HS-27A (cell line): ENCODE measurements around the gene KRTAP19-6.
"Not testable (repeated sequence)": the region's sequence is repeated elsewhere in the genome, so short reads cannot be mapped to it uniquely, and the experiment has no call there.

Experiments used
- DNase-seq: peaks from one replicate; pipeline ENCODE4 v3.0.0-alpha.2; 2012; ENCODE audit warnings: low read depth, missing footprints

KRTAP19-6 gene, protein sequence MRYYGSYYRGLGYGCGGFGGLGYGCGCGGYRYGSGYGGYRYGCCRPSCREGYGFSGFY

DNA sequence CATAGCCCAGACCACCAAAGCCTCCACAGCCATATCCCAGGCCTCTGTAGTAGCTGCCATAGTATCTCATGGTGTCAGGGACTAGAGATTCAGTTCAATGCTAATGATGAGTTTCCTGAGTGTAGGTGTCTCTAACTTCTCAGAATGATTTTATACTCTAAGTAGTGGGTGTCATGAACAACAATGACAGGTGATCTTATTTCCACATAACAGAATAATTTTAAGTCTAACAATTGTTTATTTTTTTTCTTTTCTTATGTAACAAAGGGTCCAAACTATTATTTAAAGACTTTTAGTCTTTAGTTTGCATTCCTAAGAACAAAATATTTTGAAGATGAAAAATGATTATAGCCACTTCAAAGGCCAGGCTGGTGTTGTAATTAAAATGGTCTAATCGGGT is at the start of gene KRTAP19-6:
Gene KRTAP19-6, minus strand, starts transcription at position 101 of the 400 bp plus-strand sequence. Its CDS starts 31 bp downstream, at position 70.
- DNase-seq, result no peak

DNA sequence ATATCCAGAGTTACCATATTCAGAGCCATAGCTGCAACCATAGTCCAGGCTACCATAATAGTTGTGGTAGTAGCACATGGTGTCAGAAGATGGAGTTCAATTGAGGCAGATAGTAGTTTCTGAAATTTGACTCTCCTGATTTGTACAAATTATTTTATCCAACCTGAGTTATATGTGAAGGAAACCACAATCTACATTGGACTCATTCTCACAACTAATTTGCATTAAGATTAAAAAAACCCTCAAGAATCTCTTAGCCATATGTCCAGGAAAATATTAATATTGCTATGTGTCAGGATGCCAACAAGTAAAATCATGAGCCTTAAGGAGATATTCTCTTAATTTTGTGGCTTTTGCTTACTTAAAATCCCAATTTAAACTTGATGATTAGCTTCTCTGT is 48.6 kb upstream of the KRTAP19-6 start, which contains the start of gene KRTAP22-2:
Gene KRTAP22-2, minus strand, starts transcription at position 101 of the 400 bp plus-strand sequence.
- DNase-seq, result no peak

DNA sequence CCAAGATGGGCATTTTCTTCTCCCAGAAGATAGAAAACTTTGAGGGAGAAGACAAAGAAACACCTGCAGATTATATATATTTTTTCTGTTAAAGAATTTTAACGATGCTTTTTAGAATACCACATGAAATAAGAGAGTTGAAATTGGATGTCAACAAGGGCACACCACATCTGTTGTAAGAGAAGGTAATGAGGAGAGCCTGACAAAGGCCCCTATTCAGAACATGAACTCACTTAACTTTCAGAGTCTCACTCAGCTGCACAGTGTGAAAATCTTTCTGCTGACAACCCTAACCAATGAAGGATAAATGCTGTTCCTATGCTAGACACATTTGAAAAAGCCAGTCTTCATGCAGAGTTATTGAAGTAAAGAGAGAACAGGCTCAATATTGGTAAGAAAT is 41.2 kb upstream of the KRTAP19-6 start:
- DNase-seq, result no peak

DNA sequence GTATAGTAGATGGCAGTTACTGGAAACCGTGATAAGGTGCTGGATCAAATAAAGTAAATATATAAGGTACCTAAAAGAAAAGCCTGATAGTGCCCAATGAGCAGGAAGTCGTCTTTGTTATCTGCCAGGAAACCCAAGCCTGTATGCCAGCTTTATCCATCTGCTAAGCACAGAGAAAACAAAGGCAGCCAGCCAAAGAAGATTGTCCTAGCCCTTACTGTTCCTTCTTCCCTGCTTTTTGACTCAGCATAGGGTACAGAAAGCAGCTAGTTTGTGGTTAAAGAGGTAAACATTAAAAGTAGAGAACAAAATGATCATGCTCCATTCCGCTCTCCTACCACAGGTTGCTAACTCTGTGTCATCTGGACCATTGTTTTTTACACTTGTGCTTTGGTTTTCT is 38.5 kb upstream of the KRTAP19-6 start:
- no peak for DNase-seq

DNA sequence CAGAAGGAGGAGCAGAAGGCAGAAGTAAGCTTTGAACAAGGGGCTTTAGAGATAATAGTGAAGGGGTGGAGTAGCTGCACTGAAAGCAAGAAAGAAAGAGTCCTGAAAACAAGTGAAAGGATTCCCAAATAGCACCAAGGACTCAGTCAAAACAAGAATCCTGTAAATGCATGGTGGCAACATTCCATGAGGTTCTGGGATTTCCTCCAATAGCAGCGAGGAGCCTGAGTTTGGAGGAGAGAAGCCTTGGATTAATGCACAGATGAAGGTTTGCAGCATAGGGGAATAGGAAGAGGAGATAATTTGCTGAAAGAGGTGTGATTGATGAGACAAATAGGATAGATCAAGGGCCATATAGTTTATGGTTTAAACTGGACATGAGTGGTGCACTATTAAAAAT is 37.7 kb upstream of the KRTAP19-6 start:
- DNase-seq, result no peak

DNA sequence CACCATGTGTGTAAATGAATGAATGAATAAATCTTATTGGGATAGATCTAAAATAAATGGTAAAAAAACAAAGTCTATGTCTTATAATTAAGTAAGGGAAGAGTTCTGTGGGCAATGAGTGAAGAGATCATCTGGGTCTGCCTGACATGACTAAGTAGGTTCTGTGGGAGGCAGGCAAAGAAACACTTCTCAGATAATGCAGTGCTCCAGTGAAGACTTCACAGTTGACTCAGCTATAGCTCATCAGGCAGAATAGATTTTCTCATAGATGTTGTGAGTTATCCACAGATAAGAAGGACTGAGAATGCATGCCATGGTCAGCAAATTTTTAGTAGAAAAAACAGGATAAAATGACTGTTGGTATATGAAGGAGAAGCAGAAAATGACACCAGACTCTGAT is 36.1 kb upstream of the KRTAP19-6 start:
- no peak for DNase-seq

DNA sequence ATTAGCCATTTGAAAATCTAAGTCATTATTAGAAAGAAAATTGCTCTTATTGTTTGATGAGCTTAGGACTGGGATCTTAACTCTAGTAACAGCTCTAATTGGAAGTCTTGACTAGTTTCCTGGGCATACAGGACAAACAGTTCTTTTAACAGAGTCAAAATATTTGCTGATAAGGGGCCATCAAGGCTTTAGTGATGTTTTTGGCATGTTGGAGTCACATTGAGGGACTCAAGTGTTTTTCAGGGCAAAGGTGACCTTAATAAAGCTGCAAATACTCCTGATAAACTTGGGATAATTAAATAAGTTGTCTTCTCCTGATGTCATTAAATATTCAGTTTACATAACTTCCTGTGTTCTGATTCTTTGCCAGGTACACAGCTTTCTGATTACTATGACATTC is 26.0 kb upstream of the KRTAP19-6 start:
- no peak for DNase-seq

DNA sequence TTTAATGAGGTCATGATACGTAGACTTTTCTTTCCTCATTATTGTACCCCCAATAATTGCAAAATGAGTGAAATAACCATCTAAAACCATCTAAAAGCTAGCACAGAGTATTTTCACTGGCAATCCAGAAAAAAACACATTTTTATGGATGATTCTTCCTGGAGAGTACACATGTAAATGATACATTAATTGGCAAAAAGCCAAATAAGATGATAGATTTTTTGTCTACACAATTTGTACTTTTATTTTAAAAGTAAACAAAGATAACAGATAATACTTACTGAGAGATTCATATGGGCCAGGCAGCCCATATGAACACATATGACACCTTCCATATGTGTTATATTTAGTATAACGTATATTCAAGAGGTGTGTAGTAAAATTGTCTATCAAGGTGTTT is 22.0 kb upstream of the KRTAP19-6 start:
- DNase-seq, result no peak

DNA sequence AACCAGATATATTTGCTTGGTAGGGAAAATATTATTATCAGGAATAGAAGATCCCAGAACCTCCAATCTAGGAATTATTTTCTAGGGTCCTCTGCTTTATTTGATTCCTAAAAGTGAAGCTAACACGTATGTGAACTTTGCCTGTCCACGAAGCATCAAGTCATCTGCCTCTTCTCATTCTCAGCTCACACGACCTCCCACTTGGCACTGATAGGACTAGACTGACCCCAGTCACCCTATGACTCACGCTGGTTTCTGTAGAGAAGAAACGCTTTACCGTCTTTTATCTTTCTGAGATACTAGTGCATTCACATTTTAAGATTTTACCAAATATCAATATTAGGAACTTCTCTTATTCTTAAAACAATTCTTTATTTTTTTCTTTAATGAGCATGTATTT is 21.4 kb upstream of the KRTAP19-6 start:
- DNase-seq, result no peak

DNA sequence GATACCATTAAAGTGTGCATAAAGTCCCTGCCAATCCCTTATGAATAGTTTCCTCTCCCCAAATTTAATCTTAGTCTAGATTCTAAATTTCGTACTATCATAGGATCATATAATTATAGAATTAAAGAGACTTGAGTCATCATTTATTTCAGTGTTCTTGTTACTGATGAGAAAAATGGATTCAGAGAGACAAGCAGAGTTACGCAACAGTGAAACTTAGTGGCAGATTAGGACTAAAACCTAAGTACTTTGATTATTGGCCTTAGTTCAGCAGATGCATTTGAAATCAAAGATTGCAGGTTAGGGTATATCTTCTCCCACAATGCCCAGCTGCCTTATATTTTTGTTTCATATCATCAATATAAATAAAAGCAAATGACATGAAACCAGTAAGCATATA is 20.3 kb upstream of the KRTAP19-6 start:
- no peak for DNase-seq

DNA sequence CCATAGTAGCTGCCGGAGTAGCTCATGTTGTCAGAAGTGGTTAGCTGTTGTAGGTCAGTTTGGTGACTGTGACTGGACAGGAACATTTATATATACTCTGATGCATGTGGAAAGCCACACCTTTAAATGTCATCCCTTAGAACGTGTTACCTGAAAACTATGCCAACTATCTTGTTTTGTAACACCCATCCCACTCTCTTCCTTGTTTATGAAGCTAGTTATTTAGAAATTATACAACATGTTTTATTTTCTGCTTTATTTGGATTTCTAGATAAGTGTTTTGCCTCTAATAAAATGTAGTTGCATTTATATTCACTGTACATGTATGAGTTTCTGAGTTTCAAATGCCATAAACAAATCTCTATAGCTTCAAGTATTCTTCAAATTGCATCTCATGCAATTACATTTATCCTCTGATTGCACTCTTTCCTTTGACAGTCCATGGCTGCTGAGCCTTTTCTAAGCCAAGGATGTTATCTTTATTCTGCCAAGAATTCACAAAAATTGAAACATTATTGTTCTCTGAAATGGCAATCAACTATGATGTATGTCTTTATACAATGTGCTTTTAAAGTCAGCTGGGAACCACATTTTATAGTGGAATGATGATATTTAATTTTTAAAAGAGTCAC is 19.7 kb upstream of the KRTAP19-6 start, which contains the start of gene KRTAP19-7:
Gene KRTAP19-7, minus strand, starts transcription at position 51 of the 632 bp plus-strand sequence. Its CDS starts 25 bp downstream, at position 26.
- DNase-seq, result no peak

DNA sequence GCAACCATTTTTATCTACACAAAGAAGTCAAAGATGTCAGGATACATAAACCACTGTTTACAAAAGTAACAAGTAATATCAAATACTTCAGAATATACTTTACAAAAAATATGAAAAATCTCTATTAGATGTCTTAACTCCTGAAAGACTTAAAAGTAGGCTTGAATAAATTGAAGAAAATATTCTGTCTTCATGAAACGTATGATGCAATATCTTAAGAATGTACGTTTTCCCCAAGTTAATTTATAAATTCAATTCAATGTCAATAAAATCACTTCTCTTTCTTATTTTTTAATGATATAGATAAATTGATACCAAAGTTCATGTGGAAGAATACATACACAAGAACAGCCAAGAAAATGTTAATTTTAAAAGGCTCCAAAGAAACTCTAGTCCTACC is 13.4 kb upstream of the KRTAP19-6 start:
- no peak for DNase-seq

DNA sequence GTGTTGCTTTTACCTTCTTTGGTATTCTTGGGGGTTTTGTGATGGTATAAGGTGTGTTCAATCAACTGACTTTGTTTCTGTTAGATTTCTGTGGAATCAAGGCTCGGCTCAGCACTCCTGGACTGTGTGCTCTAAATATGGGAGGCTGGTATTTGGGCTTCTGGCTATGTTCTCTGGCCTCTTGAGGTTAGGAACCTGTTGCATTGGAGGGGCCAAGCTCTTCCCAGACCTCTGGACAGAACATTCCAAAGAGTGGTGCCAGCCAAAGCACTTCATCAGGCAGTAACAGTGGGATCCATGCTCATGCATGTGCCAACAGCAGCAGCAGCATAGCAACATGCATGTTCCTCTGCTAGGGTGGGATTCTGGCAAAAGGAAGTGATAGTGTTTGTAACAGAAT is 11.1 kb upstream of the KRTAP19-6 start:
- no peak for DNase-seq

DNA sequence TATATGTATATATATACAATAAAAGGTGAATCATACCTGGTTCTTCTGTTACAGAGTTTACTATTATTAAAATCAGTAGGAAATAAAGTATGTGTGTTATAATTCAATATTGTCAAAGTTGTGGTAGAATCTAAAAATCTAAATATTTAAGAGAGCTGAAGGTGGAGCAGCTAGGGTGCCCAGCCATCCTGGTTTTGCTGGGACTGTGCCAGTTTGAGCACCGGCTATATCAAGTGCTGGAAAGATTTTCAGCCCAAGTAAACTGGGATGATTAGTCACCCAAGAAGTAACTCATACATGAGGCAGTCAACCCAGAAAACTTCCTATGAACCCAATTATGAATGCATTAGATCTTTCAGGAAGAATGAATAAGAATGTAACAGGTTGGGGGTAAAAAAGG is 22.8 kb downstream of the KRTAP19-6 start:
- DNase-seq, result no peak

DNA sequence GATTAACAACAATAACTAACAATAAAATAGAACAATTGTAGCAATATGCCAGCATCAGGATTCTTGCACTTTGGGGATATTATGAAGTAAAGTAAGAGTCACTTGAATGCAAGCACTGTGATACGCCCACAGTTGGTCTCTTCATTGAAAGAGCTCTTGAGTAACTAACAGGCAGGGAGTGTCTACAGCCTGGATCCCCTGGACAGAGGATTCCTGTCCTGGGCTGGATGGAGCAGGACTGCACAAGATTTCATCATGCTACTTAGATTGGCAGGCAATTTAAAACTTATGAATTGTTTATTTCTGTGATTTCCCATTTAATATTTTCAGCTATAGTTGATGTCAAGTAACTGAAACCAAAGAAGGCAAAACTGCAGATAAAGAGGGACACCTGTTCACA is 26.0 kb downstream of the KRTAP19-6 start:
- DNase-seq, result no peak

DNA sequence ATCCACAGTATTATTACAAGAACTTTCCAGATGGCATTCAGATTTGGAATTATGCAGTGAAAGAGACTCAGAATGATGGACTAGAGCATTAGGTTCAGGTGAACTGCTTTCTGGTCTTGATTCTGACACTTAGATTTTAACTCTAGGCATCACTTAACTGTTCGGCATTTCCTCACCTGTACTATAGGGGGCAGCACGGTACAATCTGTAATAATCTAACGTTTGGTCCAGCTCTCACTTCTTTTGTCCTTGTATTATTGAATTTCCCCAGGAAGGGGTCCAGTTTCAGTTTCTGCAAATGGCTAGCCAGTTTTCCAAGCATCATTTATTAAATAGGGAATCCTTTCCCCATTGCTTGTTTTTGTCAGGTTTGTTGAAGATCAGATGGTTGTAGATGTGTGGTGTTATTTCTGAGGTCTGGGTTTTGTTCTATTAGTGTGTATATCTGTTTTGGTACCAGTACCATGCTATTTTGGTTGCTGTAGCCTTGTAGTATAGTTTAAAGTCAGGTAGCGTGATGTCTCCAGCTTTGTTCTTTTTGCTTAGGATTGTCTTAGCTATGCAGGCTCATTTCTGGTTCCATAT is 36.0 kb downstream of the KRTAP19-6 start:
- not testable (repeated sequence) for DNase-seq

DNA sequence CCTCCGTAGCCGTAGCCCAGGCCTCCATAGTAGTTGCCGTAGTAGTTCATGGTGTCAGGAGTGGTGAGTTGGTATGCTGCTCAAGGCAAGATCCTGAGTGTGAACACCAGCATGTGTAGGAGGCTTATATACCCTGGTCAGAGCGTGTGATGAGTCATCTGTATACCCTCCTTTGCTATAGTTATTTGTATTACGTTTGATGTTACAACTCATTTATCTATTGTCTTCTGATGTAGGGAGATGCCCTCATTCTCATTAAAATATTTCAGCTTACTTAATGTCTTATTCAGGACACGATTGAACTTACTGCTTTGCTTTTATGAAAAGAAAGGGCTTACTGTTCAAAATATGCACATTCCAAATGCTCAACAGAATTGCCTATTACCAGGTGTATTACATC is 39.6 kb downstream of the KRTAP19-6 start, which contains the start of gene KRTAP19-5:
Gene KRTAP19-5, minus strand, starts transcription at position 101 of the 400 bp plus-strand sequence. Its CDS starts 51 bp downstream, at position 50.
- no peak for DNase-seq

DNA sequence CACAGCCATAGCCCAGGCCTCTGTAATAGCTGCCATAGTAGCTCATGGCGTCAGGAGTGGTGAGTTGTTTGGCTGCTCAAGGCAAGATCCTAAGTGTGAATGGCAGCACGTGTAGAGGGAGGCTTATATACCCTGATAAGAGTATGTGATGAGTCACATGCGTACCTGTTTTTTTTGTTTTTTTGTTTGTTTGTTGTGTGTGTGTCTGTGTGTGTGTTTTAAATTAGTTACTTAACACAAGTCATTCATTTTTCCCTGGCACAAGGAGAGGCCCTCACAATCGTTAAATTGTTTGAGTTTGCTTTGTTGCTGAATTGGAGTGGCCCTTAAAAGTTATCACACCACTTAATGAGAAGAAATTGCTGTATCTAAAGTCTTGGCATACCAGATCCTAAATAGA is 44.6 kb downstream of the KRTAP19-6 start, which contains the start of gene KRTAP19-4:
Gene KRTAP19-4, minus strand, starts transcription at position 101 of the 400 bp plus-strand sequence. Its CDS starts 55 bp downstream, at position 46.
- no peak for DNase-seq

DNA sequence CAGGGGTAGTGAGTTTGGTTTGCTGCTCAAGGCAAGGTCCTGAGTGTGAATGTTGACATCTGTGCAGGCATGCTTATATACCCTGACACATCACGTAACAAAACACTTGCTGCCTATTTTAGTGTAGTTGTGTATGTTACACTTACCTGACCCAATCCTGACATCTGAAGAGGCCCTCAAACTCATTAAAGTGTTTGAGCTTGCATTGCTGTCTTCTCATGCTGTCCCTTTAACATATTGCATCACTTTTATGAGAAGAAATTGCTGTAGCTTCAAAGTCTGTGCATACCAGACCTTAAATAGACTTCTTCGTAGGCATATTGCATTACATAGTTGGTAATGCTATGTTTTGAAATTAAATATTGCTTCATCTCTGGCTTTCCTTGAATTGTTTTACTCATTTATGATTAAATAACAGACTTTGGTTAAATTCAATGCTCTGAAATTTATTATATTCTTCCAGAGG is 49.7 kb downstream of the KRTAP19-6 start, which contains the start of gene KRTAP19-3:
Gene KRTAP19-3, minus strand, starts transcription at position 51 of the 466 bp plus-strand sequence. CDS start 56 bp downstream, outside the sequence.
- no peak for DNase-seq
